HCT116 (cell line): ENCODE measurements around the gene MUTYH.

ENCODE experiments used
- SIN3A ChIP-seq: IDR thresholded peaks from 2 replicates; pipeline ENCODE4 v1.6.1; 2012; ENCODE audit warnings: low read depth
- TF ChIP-seq, protein P1 (sequence below), 3 experiments: fragments of 200-600 bp in 1 of 3; sonication (generic) in 1 of 3; IDR thresholded peaks in 2 of 3; conservative IDR thresholded peaks in 1 of 3; 2 replicates each; pipeline ENCODE4 v1.5.1; 2012 to 2017; ENCODE audit warnings: low read depth in 2 of 3, low read length in 2 of 3, antibody characterized with exemption in 1 of 3, borderline replicate concordance in 1 of 3, control low read depth in 1 of 3, mild to moderate bottlenecking in 1 of 3, mixed read lengths in 1 of 3, mixed run types in 1 of 3, moderate library complexity in 1 of 3; ENCODE audit not compliant: insufficient read depth in 1 of 3

- TF ChIP-seq, protein P1, sequence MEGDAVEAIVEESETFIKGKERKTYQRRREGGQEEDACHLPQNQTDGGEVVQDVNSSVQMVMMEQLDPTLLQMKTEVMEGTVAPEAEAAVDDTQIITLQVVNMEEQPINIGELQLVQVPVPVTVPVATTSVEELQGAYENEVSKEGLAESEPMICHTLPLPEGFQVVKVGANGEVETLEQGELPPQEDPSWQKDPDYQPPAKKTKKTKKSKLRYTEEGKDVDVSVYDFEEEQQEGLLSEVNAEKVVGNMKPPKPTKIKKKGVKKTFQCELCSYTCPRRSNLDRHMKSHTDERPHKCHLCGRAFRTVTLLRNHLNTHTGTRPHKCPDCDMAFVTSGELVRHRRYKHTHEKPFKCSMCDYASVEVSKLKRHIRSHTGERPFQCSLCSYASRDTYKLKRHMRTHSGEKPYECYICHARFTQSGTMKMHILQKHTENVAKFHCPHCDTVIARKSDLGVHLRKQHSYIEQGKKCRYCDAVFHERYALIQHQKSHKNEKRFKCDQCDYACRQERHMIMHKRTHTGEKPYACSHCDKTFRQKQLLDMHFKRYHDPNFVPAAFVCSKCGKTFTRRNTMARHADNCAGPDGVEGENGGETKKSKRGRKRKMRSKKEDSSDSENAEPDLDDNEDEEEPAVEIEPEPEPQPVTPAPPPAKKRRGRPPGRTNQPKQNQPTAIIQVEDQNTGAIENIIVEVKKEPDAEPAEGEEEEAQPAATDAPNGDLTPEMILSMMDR (IDR thresholded peaks at IDR 0.05 in 2 of 3, conservative IDR thresholded peaks at IDR 0.05 in 1 of 3; ENCODE audit: borderline replicate concordance in 1 of 3, insufficient read depth in 1 of 3, low read depth in 2 of 3, low read length in 2 of 3), result no peak
- TF ChIP-seq SIN3A, result no peak
These were observed 35.0 kb downstream of the MUTYH start for GRCh38 chr1:45305231-45305630.
